T-helper 1 cell (primary cell): Measurements from ENCODE around the gene HOXD3.

Source experiments
- DNase-seq, 5 donors: peaks; one replicate each; pipeline ENCODE4 v3.0.0-alpha.2; 2012 to 2020

HOXD3 gene

DNA sequence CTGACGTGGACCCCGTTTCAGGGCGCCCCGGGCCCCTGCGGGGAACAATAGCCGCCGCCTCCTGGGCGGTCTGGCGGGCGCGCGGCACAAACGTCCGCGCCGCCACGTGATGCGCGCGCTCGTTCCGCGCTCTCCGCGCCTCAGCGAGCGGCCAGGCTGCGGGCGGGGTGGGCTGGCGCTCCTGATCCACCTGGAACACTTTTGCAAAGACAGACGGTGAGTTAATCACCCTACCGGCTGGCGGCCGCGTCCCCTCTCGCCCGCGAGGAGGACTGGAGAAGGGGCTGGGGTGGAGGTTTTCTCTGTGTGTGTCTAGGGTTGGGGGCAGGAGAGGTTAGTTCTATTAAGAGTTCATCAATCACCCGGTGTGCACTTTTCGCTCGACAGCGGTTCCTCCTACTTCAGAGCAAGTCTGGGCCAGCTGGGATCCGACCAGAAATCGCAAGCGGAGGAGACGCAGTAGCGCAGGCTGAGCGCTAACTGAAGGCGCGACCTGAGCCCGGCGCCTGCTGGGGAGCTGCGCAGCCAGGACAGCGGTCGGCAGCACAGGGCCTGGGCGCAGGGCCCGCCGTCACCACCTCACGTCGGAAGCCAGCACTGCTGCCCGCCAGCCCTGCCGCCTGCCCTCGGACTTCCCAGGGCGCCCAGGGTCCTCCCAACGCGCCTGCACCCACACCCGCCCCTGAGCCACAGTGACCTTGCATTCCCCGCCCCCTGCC, 21.1 kb downstream of the HOXD3 start:
- DNase-seq, result no peak

DNA sequence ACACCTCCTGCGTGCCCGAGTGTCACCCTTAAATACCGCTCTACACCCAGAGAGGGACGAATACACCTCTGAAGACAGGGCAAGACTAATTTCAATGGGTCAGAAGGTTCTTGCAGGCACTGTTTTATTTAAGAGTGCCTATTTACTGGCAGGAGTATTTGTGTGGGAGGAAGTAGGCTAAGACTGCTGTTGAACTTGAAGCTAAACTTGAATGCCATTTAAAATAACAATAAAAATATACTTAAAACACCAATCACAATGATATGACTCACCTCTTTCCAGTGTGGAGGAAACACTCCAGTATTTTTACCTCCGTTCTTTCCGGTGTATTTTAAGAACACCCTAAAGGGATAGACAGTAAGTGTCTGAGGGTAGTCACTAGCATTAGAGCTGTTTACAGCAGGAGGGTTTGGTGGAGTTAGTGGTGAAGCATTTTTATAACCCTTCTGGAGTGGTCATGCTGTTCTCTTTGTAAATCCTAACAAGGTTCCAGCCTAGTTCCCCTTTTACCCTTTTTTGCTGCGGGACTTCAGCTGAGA, 21.7 kb downstream of the HOXD3 start:
- DNase-seq, result no peak

DNA sequence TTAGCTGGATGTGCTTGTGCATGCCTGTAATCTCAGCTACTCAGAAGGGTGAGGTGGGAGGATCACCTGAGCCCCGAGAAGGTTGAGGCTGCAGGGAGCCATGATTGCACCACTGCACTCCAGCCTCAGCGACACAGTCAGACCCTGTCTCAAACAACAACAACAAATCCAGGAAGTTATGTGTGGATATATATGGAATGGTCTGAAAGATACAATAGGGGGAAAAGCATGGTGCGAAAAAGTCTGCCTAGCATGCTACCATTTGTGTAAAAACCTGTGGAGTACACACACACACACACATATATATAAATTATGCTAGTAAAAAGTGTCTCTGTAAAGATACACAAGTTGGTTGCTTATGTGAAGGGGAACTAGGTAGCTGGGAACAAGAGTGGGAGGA, 24.4 kb downstream of the HOXD3 start:
- DNase-seq, result no peak

DNA sequence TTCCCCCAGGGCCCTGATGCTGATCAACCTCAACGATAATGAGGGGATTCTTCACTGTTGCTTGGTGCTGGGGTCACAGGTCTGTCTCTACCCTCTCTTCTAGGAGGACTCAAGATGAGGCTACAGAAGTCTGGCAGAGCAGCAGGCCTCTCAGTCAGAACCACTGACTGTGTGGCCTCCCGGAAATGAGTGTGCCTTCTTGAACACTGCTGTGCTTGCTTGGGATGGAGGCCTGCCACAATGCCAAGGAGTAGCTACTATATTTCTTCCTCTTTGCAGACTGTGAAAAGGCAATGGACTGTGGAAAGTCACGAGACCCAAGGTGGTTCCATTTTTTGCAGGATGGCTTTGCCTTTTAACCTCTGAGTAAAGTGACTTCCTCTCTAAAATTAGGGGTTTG, 25.6 kb downstream of the HOXD3 start:
- DNase-seq, result no peak

GRCh38 chr2:176184749-176185148, 27.6 kb downstream of the HOXD3 start:
- no peak for DNase-seq

DNA sequence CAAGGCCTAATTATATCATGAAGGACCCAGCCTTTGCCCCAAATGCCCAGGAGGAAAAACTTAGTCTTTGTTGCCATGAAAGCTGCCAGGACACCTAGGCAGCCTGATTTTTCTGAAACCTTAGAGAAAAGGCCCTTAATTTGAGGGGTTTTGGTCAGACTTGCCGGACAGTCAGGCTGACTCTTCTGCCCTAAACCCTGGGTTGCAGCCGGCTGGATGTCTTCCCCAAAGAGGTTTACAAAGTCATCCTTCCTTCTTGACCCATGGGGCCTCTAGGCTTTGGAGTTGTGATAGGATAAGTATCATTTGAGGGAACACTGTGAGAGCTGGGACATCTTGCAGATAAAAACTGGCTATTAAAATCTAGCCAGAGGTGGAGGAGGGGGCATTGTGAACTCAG, 28.9 kb downstream of the HOXD3 start:
- DNase-seq, result no peak

DNA sequence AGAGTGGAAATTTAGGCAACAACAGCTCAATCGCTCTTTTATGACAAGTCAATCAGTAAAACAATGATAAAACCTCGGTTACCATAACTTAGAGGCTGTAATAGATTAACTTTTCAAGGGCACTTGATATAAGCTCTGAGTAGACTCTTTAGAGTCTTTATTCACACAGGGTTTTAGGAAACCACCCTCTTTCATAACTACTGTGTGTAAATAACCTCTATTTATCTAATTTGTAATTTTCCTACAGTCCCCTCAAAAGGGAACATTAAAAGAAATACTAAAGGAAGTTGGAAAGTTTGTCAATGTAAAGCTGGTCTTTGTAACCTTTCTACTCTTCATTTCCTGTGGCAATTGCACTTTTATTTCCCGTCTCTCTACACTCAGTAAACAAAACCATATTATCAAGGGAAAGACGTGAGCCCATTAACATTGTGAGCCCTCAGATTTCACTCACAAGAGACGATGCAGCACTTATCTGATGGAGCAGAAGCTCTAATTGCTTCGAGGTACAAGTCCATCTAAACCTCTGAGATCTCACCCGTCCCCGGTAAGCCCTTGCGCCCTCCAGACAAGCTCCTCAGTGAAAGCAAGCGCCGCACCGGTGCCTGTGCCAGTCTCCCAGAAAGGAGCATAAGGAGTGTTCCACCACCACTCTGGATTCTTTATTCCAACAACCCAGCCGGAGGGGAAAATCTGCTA, 30.2 kb downstream of the HOXD3 start:
- DNase-seq, result no peak

DNA sequence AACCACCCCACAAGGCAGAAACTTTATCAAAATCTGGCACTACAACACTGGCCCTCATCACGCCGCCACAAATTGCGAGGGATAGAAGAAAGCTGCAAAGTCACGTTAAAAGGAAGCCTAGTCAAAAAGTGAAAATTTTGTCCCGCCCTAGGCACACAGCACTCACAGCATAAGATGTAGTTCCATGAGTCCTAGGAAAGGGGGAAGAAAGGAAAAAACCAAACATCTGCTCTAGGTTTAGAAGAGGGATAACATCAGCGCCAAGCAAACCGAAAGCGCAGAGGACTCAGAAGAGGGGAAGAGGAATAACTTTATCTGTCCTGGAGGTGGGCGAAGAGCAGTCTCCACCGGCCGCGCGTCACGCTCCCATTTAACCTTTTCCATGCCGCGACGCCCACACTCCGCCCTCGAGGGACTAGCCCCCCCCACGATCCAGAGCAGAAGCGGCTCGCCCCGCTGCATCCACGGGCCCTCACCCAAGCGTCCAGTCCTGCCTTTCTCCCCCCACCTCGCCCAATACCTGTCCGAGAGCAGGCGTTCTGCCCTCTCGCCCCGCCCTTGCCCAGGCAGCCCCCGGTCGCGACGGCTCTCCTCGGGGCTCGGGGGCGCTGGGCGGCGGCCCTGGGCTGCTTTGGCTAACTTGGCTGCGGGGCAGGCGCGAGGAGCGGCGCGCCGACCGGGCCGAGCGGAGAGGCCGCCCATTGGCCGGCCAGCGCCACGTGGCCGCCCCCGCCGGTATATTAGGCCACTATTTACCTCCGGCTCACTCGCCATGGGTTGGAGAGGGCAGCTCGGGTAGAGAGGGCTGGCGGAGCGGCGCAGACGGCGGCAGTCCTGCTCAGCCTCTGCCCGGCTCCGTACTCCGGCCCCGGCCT, 31.0 kb downstream of the HOXD3 start, which contains the start of gene HOXD1:
HOXD1 (plus strand) TSS at position 770 of the 875 bp plus-strand sequence. CDS start 134 bp downstream, outside the sequence.
- DNase-seq, result no peak

DNA sequence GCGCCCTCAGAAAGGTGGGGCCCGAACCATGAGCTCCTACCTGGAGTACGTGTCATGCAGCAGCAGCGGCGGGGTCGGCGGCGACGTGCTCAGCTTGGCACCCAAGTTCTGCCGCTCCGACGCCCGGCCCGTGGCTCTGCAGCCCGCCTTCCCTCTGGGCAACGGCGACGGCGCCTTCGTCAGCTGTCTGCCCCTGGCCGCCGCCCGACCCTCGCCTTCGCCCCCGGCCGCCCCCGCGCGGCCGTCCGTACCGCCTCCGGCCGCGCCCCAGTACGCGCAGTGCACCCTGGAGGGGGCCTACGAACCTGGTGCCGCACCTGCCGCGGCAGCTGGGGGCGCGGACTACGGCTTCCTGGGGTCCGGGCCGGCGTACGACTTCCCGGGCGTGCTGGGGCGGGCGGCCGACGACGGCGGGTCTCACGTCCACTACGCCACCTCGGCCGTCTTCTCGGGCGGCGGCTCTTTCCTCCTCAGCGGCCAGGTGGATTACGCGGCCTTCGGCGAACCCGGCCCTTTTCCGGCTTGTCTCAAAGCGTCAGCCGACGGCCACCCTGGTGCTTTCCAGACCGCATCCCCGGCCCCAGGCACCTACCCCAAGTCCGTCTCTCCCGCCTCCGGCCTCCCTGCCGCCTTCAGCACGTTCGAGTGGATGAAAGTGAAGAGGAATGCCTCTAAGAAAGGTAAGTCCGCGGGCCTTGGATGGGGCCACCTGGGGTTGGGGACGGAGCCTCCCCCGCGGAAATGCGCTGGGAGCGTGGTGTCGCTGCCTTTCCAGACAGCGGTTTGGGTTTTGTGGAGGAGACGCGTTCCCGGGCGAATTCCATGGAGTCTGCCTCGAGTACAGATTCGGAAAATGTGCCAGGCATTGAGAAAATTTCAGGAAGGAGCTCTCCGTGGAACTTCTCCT, 31.9 kb downstream of the HOXD3 start:
- DNase-seq, result no peak

GRCh38 chr2:176189681-176190641, 32.9 kb downstream of the HOXD3 start:
- no peak for DNase-seq

GRCh38 chr2:176192351-176192750, 35.2 kb downstream of the HOXD3 start:
- DNase-seq, result no peak

DNA sequence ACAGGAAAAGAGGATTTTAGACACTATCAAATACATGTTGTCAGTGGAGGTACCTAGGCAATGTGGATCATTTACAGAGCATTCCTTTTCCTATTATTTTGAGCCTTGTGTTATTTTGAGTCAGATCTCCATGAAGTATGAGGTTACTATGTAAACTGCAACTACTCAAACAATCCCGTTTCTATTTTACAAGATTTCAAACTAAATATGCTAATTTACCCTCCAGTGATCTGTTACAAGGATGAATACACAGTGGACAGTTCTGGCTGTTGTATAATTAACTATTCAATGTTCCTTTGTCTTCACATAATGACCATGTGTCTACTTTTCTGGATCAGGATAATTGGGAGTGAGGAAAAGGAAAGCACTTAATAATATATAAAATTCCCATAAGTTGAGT, 35.9 kb downstream of the HOXD3 start:
- no peak for DNase-seq

DNA sequence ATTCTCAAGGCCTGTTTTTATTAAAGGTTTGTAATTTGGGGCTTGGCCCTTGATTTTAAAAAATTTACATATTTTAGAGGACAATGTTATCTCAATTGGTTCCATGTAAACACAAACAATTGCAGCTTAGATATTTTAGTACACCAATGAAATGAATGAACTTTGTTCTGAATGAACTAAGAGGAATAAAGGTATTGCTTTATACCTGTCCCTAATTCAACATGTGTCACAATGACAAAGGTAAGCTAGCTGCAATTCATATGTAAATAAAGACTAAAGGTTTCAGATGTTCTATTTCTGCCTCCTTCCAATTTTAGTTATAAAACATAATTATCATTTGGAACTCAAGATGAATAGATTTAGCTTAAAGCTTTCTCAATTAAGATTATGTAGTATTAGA, 42.8 kb downstream of the HOXD3 start:
- no peak for DNase-seq

GRCh38 chr2:176200971-176201370, 43.9 kb downstream of the HOXD3 start:
- no peak for DNase-seq

GRCh38 chr2:176202491-176202890, 45.4 kb downstream of the HOXD3 start:
- DNase-seq, result no peak

- no peak for DNase-seq
Observed at GRCh38 chr2:176205126-176205525, 48.0 kb downstream of the HOXD3 start.

GRCh38 chr2:176206136-176206535, 49.0 kb downstream of the HOXD3 start:
- DNase-seq, result no peak

GRCh38 chr2:176206682-176207081, 49.6 kb downstream of the HOXD3 start:
- no peak for DNase-seq

GRCh38 chr2:176211110-176211509, 54.0 kb downstream of the HOXD3 start:
- no peak for DNase-seq

DNA sequence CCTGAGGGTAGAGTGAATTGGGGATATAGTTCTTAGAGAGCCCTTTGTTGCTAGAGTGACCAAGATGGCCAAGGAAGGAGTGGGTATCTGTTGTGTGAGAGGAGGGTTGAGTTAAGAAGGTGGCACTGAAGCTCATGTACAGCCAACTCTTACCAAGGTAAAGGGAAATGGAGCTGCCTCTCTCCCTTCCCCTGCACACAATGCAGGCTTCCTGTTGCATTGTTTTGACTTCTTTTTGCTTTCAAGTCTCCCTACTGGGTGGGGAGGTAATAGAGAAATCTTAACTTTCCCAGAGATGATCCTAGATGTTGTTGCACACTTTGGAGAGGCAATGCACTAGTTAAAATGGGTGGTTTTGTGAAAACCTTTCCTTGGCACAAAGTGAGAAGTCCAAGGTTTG, 55.2 kb downstream of the HOXD3 start:
- no peak for DNase-seq

GRCh38 chr2:176213406-176213805, 56.3 kb downstream of the HOXD3 start:
- no peak for DNase-seq
